H9 (cell line): ENCODE results near the gene LOXHD1. TPM values are rescaled to one million over a fixed set of nuclear protein-coding genes. Genes with fewer than 3 reads are reported as not detected.

Experiments
- DNase-seq: peaks from one replicate; pipeline ENCODE4 v3.0.0-alpha.2; 2017
- H2AFZ ChIP-seq: one replicate; pipeline ENCODE4 v1.6.1; 2013; ENCODE audit warnings: mild to moderate bottlenecking, low read length, control low read depth, moderate library complexity
- H2AK5ac ChIP-seq: 2 replicates; pipeline ENCODE4 v1.6.1; 2013; ENCODE audit warnings: low read length, control low read depth, mixed read lengths; ENCODE audit not compliant: insufficient read length
- H2BK120ac ChIP-seq: one replicate; pipeline ENCODE4 v1.6.1; 2013; ENCODE audit warnings: low read depth, mild to moderate bottlenecking, low read length, control low read depth, inconsistent platforms; ENCODE audit not compliant: poor library complexity, severe bottlenecking
- H2BK12ac ChIP-seq: 2 replicates; pipeline ENCODE4 v1.6.1; 2013; ENCODE audit warnings: low read length, control low read depth, mixed read lengths, low read depth; ENCODE audit not compliant: insufficient read length
- H2BK15ac ChIP-seq: 2 replicates; pipeline ENCODE4 v1.6.1; 2013; ENCODE audit warnings: low read depth, low read length, control low read depth
- H2BK20ac ChIP-seq: one replicate; pipeline ENCODE4 v1.6.1; 2013; ENCODE audit warnings: low read depth, mild to moderate bottlenecking, low read length, control low read depth, inconsistent platforms; ENCODE audit not compliant: poor library complexity, severe bottlenecking
- H2BK5ac ChIP-seq: 2 replicates; pipeline ENCODE4 v1.6.1; 2013; ENCODE audit warnings: low read length, control low read depth, mixed read lengths; ENCODE audit not compliant: insufficient read length
- H3K14ac ChIP-seq: 2 replicates; pipeline ENCODE4 v1.6.1; 2013; ENCODE audit warnings: low read length, control low read depth; ENCODE audit not compliant: insufficient read depth
- H3K18ac ChIP-seq: 2 replicates; pipeline ENCODE4 v1.6.1; 2013; ENCODE audit warnings: low read depth, mild to moderate bottlenecking, mixed read lengths, low read length, control low read depth; ENCODE audit not compliant: insufficient read length
- H3K23ac ChIP-seq: 2 replicates; pipeline ENCODE4 v1.6.1; 2013; ENCODE audit warnings: low read length, control low read depth, mixed read lengths, low read depth; ENCODE audit not compliant: insufficient read length
- H3K23me2 ChIP-seq: 2 replicates; pipeline ENCODE4 v1.6.1; 2013; ENCODE audit warnings: low read depth, mild to moderate bottlenecking, mixed read lengths, low read length, control low read depth; ENCODE audit not compliant: insufficient read length, poor library complexity, severe bottlenecking
- H3K27ac ChIP-seq: 2 replicates; pipeline ENCODE4 v1.5.1; 2013; ENCODE audit warnings: low read length, control low read depth, mixed read lengths, low read depth; ENCODE audit not compliant: insufficient read length
- H3K27me3 ChIP-seq: 2 replicates; pipeline ENCODE4 v1.6.1; 2013; ENCODE audit warnings: low read length, control low read depth, inconsistent platforms; ENCODE audit not compliant: insufficient read depth
- H3K4ac ChIP-seq: 2 replicates; pipeline ENCODE4 v1.6.1; 2013; ENCODE audit warnings: low read depth, mild to moderate bottlenecking, control low read depth, inconsistent platforms, low read length, moderate library complexity
- H3K4me1 ChIP-seq: 2 replicates; pipeline ENCODE4 v1.6.1; 2013; ENCODE audit warnings: low read length, control low read depth, inconsistent platforms; ENCODE audit not compliant: insufficient read depth
- H3K4me2 ChIP-seq: 2 replicates; pipeline ENCODE4 v1.6.1; 2013; ENCODE audit warnings: low read length, control low read depth, mixed read lengths; ENCODE audit not compliant: insufficient read length, insufficient read depth
- H3K56ac ChIP-seq: 2 replicates; pipeline ENCODE4 v1.6.1; 2013; ENCODE audit warnings: low read depth, mild to moderate bottlenecking, mixed read lengths, low read length, control low read depth; ENCODE audit not compliant: insufficient read length
- H3K79me1 ChIP-seq: 2 replicates; pipeline ENCODE4 v1.6.1; 2013; ENCODE audit warnings: low read depth, mild to moderate bottlenecking, moderate library complexity, low read length, control low read depth, inconsistent platforms; ENCODE audit not compliant: insufficient read depth, poor library complexity, severe bottlenecking
- H3K79me2 ChIP-seq: 2 replicates; pipeline ENCODE4 v1.6.1; 2013; ENCODE audit warnings: low read length, control low read depth, inconsistent platforms; ENCODE audit not compliant: insufficient read depth
- H3K9ac ChIP-seq: 2 replicates; pipeline ENCODE4 v1.6.1; 2013; ENCODE audit warnings: low read length, control low read depth, mixed read lengths; ENCODE audit not compliant: insufficient read length; ENCODE audit errors: extremely low read depth
- H3K9me3 ChIP-seq: one replicate; pipeline ENCODE4 v1.6.1; 2013; ENCODE audit warnings: low read depth, low read length, inconsistent platforms; ENCODE audit not compliant: control insufficient read depth
- H3T11ph ChIP-seq: one replicate; pipeline ENCODE4 v1.6.1; 2013; ENCODE audit warnings: mild to moderate bottlenecking, low read length, control low read depth, inconsistent platforms
- H4K20me1 ChIP-seq: one replicate; pipeline ENCODE4 v1.6.1; 2013; ENCODE audit not compliant: control insufficient read depth, insufficient read length, insufficient read depth
- H4K5ac ChIP-seq: 2 replicates; pipeline ENCODE4 v1.6.1; 2013; ENCODE audit warnings: low read depth, mild to moderate bottlenecking, mixed read lengths, low read length, control low read depth; ENCODE audit not compliant: insufficient read length
- H4K8ac ChIP-seq: replicated peaks from 2 replicates; pipeline ENCODE4 v1.6.1; 2013; ENCODE audit warnings: low read length, control low read depth, mixed read lengths, low read depth; ENCODE audit not compliant: insufficient read length
- H4K91ac ChIP-seq: 2 replicates; pipeline ENCODE4 v1.6.1; 2013; ENCODE audit warnings: low read depth, mild to moderate bottlenecking, moderate library complexity, mixed read lengths, low read length, control low read depth; ENCODE audit not compliant: insufficient read length
- H3K27ac Mint-ChIP-seq, 3 experiments: 2 replicates in 2 of 3; 3 replicates in 1 of 3; pipeline ENCODE4 v1.8.0; 2020 to 2021; ENCODE audit warnings: mixed read lengths in 3 of 3, mild to moderate bottlenecking in 1 of 3, moderate library complexity in 1 of 3
- H3K27me3 Mint-ChIP-seq: 2 replicates; pipeline ENCODE4 v1.8.0; 2021; ENCODE audit warnings: low read depth, mild to moderate bottlenecking, moderate library complexity, mixed read lengths
- H3K36me3 Mint-ChIP-seq, 3 experiments: 2 replicates in 2 of 3; 3 replicates in 1 of 3; pipeline ENCODE4 v1.8.0; 2020 to 2021; ENCODE audit warnings: low read depth in 3 of 3, mixed read lengths in 3 of 3; ENCODE audit not compliant: insufficient read depth in 1 of 3
- H3K4me1 Mint-ChIP-seq, 2 experiments: 2 replicates each; pipeline ENCODE4 v1.8.0; 2020; ENCODE audit warnings: mixed read lengths in 2 of 2
- H3K4me3 Mint-ChIP-seq, 2 experiments: 2 replicates in 1 of 2; 3 replicates in 1 of 2; pipeline ENCODE4 v1.8.0; 2020 to 2021; ENCODE audit warnings: mild to moderate bottlenecking in 2 of 2, mixed read lengths in 2 of 2, moderate library complexity in 1 of 2
- H3K9me3 Mint-ChIP-seq, 2 experiments: 2 replicates in 1 of 2; 3 replicates in 1 of 2; pipeline ENCODE4 v1.8.0; 2020; ENCODE audit warnings: mild to moderate bottlenecking in 2 of 2, mixed read lengths in 2 of 2, moderate library complexity in 1 of 2
- CTCF ChIP-seq: fragments of 200-600 bp; sonication (generic); conservative IDR thresholded peaks from 3 replicates; pipeline ENCODE4 v1.8.0; 2021; ENCODE audit warnings: antibody characterized with exemption, mild to moderate bottlenecking
- WGBS: extraction: QIAGEN DNeasy Blood & Tissue Kit; methylation state at CpG from one replicate; pipeline ENCODE4 v1.1.7; 2013; ENCODE audit warnings: missing lambda C conversion rate, low lambda C conversion rate, mixed read lengths; ENCODE audit not compliant: insufficient read length; ENCODE audit errors: extremely low coverage; 5-methylcytosine and 5-hydroxymethylcytosine counted together
- total RNA-seq: library from RNA; stranded (reverse); gene quantifications from 2 replicates; pipeline ENCODE4 v1.2.1, GENCODE V29; 2021

Gene LOXHD1
- total RNA-seq, 1 experiment from 2014 or later, result 0.07 TPM

GRCh38 chr18:46566111-46566510 is 90.9 kb downstream of the LOXHD1 start:
- Histone ChIP-seq H3K27ac (no peak overlapping the region), H2BK12ac (no peak overlapping the region), H3K79me1 (no peaks in the 10 kb centered on the region), H3K4me2 (no peak overlapping the region), H4K5ac (no peak overlapping the region), H3K23me2 (no peaks in the 10 kb centered on the region), H2BK15ac (no peak overlapping the region), H3K9me3 (no peaks in the 10 kb centered on the region), H4K8ac (no peak overlapping the region), H2BK20ac (no peak overlapping the region), H3K14ac (no peak overlapping the region), H2AFZ (no peak overlapping the region), H4K91ac (no peak overlapping the region), H3K27me3 (no peaks in the 10 kb centered on the region), H3K9ac (no peak overlapping the region), H3K18ac (no peak overlapping the region), H3K56ac (no peak overlapping the region), H2AK5ac (no peak overlapping the region), H3T11ph (no peak overlapping the region), H3K4ac (no peak overlapping the region), H4K20me1 (no peaks in the 10 kb centered on the region), H3K23ac (no peak overlapping the region), H3K79me2 (no peaks in the 10 kb centered on the region), H3K4me1 (peaks cover 4% of the 10 kb centered on the region; the same call in 1 of the 2 replicates), H2BK5ac (no peak overlapping the region), H2BK120ac (no peak overlapping the region)
- Mint-ChIP-seq H3K4me3 (no peak overlapping the region), H3K36me3 (no peaks in the 10 kb centered on the region; a peak in 1 of 7 replicates), H3K4me1 (peaks cover 16% of the 10 kb centered on the region in 2 experiments), H3K9me3 (no peaks in the 10 kb centered on the region), H3K27me3 (peaks cover 17% of the 10 kb centered on the region), H3K27ac (no peak overlapping the region; a peak in 1 of 7 replicates)
- WGBS, result no CpG with 5 or more reads among the region's 10 CpGs
- no peak for DNase-seq
- TF ChIP-seq CTCF, result no peak
